Activated CD4-positive, alpha-beta T cell treated with anti-CD3 and anti-CD28 coated beads for 1 hour (primary cell): Measurements from ENCODE around the gene NBPF1.
"Not testable (repeated sequence)": the region's sequence is repeated elsewhere in the genome, so short reads cannot be mapped to it uniquely, and the experiment has no call there.

Source experiments
- DNase-seq: peaks from one replicate; pipeline ENCODE4 v3.0.0-alpha.2; 2020

Gene NBPF1

GRCh38 chr1:16613185-16614147, at the start of gene NBPF1:
TSS of gene NBPF1 (minus strand) at chr1:16613564.
- DNase-seq = peak; percentile 88

GRCh38 chr1:16658234-16658633, 44.9 kb upstream of the NBPF1 start:
- not testable (repeated sequence) for DNase-seq

- not testable (repeated sequence) for DNase-seq
Measured at GRCh38 chr1:16656981-16657683, 43.8 kb upstream of the NBPF1 start.

- not testable (repeated sequence) for DNase-seq
Measured at GRCh38 chr1:16656574-16656973, 43.2 kb upstream of the NBPF1 start.

- DNase-seq = not testable (repeated sequence)
Measured at GRCh38 chr1:16651560-16651959, 38.2 kb upstream of the NBPF1 start.

GRCh38 chr1:16649960-16650359, 36.6 kb upstream of the NBPF1 start:
- not testable (repeated sequence) for DNase-seq

GRCh38 chr1:16649390-16649789, 36.0 kb upstream of the NBPF1 start:
- DNase-seq = not testable (repeated sequence)

GRCh38 chr1:16648756-16649155, 35.4 kb upstream of the NBPF1 start:
- DNase-seq = not testable (repeated sequence)

GRCh38 chr1:16648250-16648649, 34.9 kb upstream of the NBPF1 start:
- not testable (repeated sequence) for DNase-seq

- peak; percentile 26 for DNase-seq
Measured at GRCh38 chr1:16647179-16648176, 34.1 kb upstream of the NBPF1 start.

- DNase-seq = not testable (repeated sequence)
Measured at GRCh38 chr1:16646716-16647115, 33.4 kb upstream of the NBPF1 start.

GRCh38 chr1:16646061-16646664, 32.8 kb upstream of the NBPF1 start:
- peak; percentile 12 for DNase-seq

- DNase-seq = peak; percentile 22
Measured at GRCh38 chr1:16645271-16646060, 32.1 kb upstream of the NBPF1 start.

GRCh38 chr1:16644482-16645270, 31.3 kb upstream of the NBPF1 start:
- peak; percentile 100 for DNase-seq

- no peak for DNase-seq
Measured at GRCh38 chr1:16644193-16644481, 30.8 kb upstream of the NBPF1 start.

GRCh38 chr1:16643476-16644192, 30.3 kb upstream of the NBPF1 start:
- DNase-seq = peak; percentile 10

GRCh38 chr1:16643001-16643411, 29.6 kb upstream of the NBPF1 start:
- peak; percentile 18 for DNase-seq

GRCh38 chr1:16642025-16642966, 28.9 kb upstream of the NBPF1 start:
- peak; percentile 9 for DNase-seq
